ENCODE data around the gene PHF21A.
A peak's percentile ranks its signal among the peaks of the same experiment; 100 is the strongest.
"Not testable (repeated sequence)": the region's sequence is repeated elsewhere in the genome, so short reads cannot be mapped to it uniquely, and the experiment has no call there.

PHF21A gene

DNA sequence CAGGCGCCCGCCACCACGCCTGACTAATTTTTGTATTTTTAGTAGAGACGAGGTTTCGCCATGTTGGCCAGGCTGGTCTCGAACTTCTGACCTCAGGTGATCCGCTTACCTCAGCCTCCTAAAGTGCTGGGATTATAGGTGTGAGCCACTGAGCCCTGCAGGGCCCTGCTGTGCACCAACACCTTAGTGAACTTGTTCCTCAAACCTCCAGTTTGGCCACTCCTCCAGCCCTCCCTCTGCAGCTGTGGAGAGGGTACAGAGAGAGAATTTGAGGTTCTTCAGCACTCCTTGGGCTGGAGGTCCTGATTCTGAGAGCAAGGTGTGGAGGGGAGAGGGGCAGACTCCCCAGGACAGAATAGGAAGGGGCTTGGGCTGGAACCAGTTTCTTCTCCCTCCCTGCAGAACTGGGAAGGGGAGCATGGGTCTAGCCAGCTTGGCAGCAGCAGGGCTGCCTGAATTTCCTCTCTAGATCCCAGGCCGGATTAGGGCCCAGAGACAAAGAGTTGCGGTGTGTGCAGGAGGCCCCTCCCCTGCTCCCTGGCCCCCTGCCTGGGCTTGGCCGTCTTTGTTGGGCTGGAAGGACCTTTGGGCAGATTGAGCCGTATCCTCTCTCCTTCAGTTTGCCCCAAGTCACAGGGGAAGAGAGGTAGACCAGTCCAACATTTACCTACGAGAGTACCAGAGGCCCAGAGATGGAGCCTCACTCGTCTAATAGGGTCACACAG is 201.3 kb downstream of the PHF21A start:
- no peak for DNase-seq

- no peak for DNase-seq
Observed at GRCh38 chr11:45918962-45919675, 202.1 kb downstream of the PHF21A start.

DNA sequence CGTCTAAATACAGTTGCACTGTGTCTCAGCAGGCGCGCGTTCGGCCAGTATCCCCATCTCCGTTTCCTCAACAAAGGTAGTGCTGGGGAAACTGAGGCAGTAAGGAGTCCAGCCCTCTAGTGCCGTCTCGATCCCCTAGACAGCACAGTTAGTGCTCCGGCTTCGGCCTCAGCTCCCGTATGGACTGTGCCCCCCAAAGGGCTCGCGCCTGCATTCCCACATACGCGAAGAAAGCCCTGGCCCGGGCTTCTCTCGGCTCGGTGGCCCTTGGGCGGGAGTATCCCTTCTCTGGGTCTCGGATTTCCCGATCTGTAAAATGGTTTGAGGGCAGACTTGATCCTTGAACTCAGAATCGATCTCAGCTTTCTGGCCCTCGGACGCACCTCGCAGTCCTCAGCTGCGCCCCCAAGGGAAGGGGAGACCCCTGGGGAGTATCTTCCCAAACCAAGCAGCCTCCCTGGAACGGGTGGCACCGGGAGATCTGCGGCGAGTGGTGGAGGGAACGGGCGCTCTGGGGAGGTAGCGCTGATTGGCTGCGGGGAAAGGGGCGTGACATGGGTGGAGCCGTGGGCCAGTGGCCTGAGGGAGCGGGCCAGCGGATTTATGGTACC is 202.8 kb downstream of the PHF21A start:
- DNase-seq: peak; percentile 75 to 90 (median 84)

DNA sequence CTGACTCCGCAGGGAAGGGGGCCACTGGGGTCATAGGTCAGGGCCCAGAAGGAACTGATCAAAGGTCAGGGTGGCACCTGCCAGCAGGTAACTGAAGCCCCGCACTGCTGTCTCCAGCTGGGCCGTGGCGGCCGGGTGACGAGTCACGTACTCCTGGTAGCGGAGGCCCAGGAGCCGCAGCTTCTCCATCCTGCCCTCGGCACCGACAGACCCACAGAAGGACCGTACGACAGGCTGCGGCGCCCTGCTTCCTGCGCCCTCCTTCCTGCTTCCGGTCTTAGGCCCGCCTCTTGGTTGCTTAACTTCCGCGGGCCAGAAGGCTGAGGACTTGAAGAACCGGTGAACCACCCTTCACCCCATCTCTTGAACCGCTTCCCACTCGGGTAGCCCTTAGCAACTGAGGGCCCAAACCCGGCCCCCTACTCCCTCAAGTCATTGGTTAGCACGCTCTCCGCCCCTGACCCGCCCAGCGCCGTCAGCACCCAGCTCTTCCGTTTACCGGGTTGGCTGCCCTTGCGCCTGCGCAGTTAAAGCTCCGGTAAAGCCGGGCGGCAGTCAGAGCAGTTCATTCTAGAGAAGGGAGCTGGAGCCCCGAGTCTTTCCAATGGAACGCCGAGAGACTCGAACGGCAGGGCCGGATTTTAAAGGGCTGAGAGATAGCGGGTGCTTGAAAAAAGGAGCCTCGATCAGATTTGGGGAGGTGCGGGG is 203.5 kb downstream of the PHF21A start, which contains the start of gene PEX16:
PEX16 (minus strand) TSS at position 255 of the 708 bp plus-strand sequence; CDS start at position 189, 66 bp downstream.
- DNase-seq: peak; percentile 98 to 100 (median 99)

DNA sequence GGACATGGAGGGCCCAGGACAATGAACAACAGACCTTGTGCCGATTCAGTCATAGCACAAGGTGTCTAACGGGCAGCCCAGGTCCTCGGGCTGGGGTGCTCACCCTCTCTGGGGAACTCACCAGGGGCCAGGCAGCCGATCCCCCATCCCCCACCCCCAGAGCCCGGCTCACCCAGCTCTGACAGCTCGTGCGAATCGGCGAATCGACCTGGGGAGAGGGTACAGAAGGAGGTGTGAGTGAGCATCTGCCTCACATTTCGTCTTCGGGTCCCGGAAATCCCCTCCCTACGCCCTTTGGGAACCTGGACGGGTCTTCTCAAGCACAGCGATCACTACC is 204.0 kb downstream of the PHF21A start:
- DNase-seq: peak in 1 of 4 experiments; percentile 11

GRCh38 chr11:45915446-45915845 is 205.8 kb downstream of the PHF21A start:
- no peak for DNase-seq

- DNase-seq: no peak
Observed at GRCh38 chr11:45913942-45914635, 207.2 kb downstream of the PHF21A start.

DNA sequence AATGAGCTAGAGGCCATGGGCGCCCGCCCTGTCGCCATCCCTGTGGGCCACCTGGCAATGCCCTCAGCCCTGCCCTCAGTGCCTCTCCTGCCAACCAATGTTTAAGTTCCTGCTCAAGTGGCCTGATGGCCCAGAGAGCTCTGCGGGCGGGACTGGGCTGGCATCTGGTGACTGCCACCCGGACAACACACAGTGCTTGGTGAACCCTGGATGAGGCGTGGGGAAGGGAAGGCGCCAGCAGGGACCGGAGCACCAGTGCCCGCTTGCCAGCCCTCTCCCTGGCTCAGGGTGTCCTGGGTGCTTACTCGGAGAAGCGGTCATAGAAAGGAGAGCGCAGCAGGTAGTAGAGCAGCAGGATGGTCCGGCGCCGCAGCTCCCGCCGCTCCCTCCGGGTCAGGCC is 207.7 kb downstream of the PHF21A start:
- DNase-seq: no peak

DNA sequence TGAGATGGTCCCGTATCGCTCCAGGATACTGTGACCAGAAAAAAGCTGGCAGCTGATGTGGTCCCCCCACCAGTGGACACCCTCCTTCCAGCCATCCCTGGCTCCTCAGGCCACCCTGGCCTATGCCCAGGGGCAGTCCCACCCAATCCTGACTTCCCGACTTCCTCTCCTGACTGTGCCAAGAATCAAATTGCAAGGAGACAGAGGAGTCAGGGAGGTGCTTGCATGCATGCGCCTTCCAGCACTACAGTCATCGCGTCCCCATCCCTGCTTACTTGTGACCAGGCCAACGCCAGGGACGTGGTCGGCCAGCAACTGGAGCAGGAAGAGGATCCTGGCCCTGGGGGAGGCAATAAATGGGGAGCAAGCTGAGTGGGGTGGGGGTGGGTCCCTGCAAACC is 210.6 kb downstream of the PHF21A start:
- no peak for DNase-seq

- DNase-seq: no peak
Observed at GRCh38 chr11:45909594-45910475, 211.4 kb downstream of the PHF21A start.

GRCh38 chr11:45907911-45908370 is 213.3 kb downstream of the PHF21A start:
- DNase-seq: no peak

- no peak for DNase-seq
Observed at GRCh38 chr11:45906965-45907611, 214.2 kb downstream of the PHF21A start, which contains the start of gene FREY1. Gene FREY1 (minus strand): TSS chr11:45907271. CDS start chr11:45907245, 26 bp downstream.

- DNase-seq: peak in 2 of 4 experiments; percentile 26 to 37
Observed at GRCh38 chr11:45906096-45906682, 215.1 kb downstream of the PHF21A start.

GRCh38 chr11:45905576-45905975 is 215.7 kb downstream of the PHF21A start:
- DNase-seq: not testable (repeated sequence)

DNA sequence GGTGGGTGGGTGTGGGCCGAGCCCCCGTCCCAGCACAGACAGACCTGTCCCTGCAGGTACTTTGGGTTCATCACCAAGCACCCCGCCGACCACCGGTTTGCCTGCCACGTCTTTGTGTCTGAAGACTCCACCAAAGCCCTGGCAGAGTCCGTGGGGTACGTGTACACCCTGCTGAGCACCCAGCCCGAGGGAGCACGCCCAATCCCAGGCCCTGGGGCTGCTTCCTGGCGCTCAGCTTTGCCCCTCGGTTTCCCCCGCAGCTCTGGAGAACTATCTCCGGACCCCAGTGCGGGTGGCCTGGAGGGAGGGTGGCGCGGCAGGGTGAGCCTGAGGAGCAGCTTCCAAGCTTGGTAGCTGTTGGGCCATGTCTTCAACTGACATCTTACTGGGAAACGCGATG is 216.2 kb downstream of the PHF21A start:
- DNase-seq: no peak

DNA sequence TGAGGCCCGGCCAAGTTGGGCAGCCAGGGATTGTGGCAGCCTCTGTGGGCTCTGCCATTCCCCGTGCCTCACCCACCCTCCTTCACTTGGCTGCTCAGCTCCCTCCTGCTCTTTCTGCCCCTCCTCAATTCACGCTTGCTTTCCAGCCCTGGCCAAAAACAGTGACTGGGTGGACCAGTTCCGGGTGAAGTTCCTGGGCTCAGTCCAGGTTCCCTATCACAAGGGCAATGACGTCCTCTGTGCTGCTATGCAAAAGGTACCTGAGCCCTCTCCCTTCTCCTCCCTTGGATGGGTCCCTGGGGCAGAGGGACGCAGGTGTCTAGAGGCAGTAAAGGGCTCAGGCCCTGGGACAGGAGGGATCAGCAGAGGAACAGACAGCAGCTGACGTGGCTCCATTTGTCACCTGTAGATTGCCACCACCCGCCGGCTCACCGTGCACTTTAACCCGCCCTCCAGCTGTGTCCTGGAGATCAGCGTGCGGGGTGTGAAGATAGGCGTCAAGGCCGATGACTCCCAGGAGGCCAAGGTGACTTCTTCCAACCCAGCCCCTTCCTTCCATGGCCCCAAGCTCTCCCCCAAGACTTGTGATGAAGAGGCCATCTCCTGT is 216.8 kb downstream of the PHF21A start:
- no peak for DNase-seq

DNA sequence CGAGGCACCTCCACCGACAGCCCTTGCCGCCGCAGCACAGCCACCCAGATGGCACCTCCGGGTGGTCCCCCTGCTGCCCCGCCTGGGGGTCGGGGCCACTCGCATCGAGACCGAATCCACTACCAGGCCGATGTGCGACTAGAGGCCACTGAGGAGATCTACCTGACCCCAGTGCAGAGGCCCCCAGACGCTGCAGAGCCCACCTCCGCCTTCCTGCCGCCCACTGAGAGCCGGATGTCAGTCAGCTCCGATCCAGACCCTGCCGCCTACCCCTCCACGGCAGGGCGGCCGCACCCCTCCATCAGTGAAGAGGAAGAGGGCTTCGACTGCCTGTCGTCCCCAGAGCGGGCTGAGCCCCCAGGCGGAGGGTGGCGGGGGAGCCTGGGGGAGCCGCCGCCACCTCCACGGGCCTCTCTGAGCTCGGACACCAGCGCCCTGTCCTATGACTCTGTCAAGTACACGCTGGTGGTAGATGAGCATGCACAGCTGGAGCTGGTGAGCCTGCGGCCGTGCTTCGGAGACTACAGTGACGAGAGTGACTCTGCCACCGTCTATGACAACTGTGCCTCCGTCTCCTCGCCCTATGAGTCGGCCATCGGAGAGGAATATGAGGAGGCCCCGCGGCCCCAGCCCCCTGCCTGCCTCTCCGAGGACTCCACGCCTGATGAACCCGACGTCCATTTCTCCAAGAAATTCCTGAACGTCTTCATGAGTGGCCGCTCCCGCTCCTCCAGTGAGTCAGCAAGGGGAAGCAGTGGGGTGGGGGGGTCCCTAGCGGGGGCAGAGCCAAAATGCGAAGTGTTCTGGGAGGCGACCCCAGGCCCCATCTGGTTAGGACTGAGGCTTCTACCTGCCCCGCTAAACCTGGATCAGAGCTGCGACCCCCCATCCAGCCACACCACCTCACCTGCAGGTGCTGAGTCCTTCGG is 218.5 kb downstream of the PHF21A start:
- DNase-seq: no peak

- no peak for DNase-seq
Observed at GRCh38 chr11:45901626-45902025, 219.6 kb downstream of the PHF21A start.
